ENCODE results near the gene DPP9.

Gene DPP9

DNA sequence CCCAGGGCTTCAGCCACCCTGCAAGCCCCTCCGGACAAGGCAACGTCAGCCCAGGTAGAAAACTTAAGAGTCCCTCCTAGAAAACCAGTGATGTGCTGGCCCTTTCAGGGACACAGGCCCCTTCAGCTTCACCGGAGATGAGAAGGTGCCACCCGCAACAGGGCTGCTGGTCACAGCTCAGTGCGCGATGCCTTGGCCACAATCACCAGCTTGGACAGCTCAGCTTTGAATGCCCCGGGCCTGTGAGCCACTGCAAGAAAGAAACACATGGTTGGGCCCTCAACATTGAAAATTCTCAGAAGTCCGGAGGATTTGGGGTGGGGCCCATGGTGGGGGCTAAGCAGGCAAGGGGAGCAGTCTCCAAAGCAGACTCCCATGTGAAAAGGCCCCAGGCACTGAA, 65.8 kb downstream of the DPP9 start:
- TF ChIP-seq, protein P1, sequence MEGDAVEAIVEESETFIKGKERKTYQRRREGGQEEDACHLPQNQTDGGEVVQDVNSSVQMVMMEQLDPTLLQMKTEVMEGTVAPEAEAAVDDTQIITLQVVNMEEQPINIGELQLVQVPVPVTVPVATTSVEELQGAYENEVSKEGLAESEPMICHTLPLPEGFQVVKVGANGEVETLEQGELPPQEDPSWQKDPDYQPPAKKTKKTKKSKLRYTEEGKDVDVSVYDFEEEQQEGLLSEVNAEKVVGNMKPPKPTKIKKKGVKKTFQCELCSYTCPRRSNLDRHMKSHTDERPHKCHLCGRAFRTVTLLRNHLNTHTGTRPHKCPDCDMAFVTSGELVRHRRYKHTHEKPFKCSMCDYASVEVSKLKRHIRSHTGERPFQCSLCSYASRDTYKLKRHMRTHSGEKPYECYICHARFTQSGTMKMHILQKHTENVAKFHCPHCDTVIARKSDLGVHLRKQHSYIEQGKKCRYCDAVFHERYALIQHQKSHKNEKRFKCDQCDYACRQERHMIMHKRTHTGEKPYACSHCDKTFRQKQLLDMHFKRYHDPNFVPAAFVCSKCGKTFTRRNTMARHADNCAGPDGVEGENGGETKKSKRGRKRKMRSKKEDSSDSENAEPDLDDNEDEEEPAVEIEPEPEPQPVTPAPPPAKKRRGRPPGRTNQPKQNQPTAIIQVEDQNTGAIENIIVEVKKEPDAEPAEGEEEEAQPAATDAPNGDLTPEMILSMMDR (IDR thresholded peaks at IDR 0.05; ENCODE audit: insufficient read depth, missing control alignments) = no peak
- no peak for DNase-seq (ENCODE audit: insufficient read length, low spot score)
- FAIRE-seq = no peak

DNA sequence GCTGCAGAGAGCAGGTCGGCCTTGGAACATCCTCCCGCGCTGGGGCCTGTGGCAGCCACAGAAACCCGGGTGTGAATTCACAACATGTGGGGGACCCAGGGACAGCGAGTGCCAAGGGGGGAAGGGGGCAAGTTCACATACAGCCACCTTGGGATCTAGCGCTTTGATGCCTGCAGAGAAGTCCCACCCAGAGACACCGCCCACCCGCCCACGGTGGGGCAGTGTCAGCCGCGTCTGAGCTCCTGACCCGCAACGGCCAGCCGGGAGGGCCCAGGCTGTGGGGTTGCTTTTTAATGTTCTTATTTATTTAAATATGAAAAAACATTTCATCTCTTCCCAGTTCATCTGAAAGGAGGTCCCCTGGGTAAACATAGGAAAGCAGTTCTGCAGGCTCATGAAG, 66.4 kb downstream of the DPP9 start:
- DNase-seq (ENCODE audit: insufficient read length, low spot score) (no peak), FAIRE-seq (no peak)
- TF ChIP-seq, protein P1 (IDR thresholded peaks at IDR 0.05; ENCODE audit: insufficient read depth, missing control alignments) = no peak

DNA sequence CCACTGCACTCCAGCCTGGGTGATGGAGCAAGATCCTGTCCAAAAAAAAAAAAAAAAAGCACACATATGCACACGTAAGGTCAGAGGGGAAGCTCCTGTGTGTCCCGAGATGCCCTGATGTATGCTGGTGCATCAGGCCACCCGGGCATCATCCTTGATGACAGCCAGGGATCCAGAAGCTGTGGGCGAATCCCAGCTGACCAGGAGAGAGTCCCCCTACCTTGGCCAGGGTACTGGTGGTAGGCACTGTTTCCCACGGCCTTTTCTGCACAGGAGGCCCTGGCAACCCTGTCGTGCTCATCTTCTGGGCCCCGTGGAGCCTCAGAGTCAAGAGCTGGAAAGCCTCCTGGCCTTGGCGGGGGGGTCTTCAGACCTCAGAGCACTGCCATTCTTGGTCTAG, 67.5 kb downstream of the DPP9 start:
- FAIRE-seq = no peak
- TF ChIP-seq, protein P1 (IDR thresholded peaks at IDR 0.05; ENCODE audit: insufficient read depth, missing control alignments) = no peak

DNA sequence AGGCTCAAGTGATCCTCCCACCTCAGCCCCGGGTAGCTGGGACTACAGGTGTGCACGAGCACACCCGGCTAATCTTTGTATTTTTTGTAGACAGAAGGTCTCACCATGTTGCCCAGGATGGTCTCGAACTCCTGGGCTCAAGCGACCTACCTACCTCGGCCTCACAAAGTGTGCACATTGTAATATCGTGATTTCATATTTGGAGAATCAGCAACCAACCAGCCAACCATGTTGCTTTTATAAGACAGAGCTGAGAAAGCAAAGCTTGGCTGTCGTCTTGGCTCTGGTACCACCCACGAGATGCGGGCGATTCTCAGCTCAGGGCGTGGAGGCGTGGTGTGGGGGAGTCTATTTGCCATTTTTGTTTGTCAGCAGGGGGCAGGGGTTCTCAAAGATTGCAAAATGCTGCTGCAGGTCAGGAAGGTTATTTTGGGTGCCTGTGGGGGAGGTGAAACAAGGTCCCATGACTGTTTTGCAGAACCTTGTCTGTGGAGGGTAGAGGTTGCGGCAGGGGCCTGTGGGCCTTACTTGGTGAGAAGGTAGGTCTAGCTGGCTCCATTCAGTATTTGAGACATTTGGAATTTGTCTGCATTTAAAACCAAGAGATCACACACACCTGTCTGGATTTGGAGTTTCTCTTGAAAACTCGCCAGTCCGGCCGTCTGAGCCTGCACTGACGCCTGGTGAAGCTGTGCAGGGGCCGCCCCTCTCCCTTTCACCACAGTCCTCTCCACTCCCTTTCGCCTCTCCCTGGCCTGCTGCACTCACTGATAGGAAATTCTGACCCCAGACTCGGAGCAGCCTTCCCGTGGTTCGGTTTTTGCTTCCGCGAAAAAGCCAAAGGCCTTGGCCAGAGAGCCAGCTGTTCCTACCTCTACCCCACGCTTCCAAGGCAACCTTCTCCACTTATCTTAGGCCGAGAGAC, 68.9 kb downstream of the DPP9 start:
- TF ChIP-seq, protein P1 (IDR thresholded peaks at IDR 0.05; ENCODE audit: insufficient read depth, missing control alignments) = no peak
- DNase-seq (ENCODE audit: insufficient read length, low spot score) (no peak), FAIRE-seq (no peak)

More for the DNA sequence above, 67.5 kb downstream of the DPP9 start:
- no peak for DNase-seq (ENCODE audit: insufficient read length, low spot score)

DNA sequence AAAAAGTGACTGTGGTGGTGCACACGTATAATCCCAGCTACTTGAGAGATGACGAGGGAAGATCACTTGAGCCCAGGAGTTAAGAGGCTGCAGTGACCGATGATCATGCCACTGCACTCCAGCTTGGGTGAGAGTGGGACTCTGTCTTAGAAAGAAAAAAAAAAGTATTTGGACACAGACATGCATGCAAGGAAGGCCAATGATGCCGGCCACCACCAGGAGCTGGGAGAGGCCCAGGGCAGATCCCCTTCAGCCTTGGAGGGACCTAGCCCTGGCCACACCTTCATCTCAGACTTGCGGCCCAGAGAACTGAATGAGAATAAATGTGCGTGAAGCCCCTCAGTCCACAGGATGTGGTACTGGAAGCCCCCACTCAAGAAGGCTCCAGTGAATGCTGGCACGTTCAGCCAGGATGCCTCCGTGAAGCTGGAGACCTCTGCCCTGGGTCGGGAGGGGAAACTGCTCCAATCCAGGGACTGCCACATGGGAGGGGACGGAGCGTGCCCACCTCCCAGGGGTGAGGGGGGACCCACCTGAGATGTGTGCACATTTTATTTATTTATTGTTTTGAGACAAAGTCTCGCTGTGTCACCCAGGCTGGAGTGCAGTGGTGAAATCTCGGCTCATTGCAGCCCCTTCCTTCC, 69.7 kb downstream of the DPP9 start:
- FAIRE-seq = no peak
- TF ChIP-seq, protein P1 (IDR thresholded peaks at IDR 0.05; ENCODE audit: insufficient read depth, missing control alignments) = no peak
- no peak for DNase-seq (ENCODE audit: insufficient read length, low spot score)

DNA sequence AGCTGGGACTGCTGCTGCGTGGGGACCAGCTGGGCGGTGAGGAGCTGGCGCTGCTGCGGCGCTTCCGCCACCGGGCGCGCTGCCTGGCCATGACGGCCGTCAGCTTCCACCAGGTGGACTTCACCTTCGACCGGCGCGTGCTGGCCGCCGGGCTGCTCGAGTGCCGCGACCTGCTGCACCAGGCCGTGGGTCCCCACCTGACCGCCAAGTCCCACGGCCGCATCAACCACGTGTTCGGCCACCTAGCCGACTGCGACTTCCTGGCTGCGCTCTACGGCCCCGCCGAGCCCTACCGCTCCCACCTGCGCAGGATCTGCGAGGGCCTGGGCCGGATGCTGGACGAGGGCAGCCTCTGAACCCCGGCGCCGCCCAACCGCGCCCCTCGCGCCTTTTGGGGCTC, 71.6 kb downstream of the DPP9 start:
- FAIRE-seq = no peak
- TF ChIP-seq, protein P1 (IDR thresholded peaks at IDR 0.05; ENCODE audit: insufficient read depth, missing control alignments) = no peak
- no peak for DNase-seq (ENCODE audit: insufficient read length, low spot score)

DNA sequence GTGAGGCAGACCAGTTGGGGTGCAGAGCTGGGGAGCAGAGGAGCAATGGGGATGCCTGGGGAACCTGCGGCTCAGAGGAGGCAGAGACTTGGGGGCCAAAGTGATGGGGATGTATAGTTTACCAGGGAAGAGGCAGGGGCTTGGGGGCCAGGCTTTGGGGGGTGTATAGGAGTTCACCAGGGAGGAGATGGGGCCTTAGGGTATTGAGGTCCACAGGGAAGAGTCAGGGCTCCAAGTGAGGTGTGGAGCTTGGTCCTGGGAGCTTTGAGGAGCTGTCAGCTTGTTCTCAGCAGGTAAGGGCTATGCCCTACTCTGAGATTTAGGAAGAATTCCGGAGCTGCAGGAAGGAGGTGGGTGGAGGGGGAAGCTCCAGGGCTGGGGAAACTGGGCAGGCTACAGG, 73.5 kb downstream of the DPP9 start:
- FAIRE-seq (no peak), DNase-seq (ENCODE audit: insufficient read length, low spot score) (no peak)
- TF ChIP-seq, protein P1 (IDR thresholded peaks at IDR 0.05; ENCODE audit: insufficient read depth, missing control alignments) = no peak
